HG03064 (cell line): ENCODE measurements around the gene CDS2.

Experiments
- ATAC-seq: cut with Tn5 transposase; IDR thresholded peaks from one replicate; pipeline ENCODE4 v1.9.1; 2021; ENCODE audit warnings: low read depth; ENCODE audit not compliant: unreplicated experiment

The CDS2 gene

DNA sequence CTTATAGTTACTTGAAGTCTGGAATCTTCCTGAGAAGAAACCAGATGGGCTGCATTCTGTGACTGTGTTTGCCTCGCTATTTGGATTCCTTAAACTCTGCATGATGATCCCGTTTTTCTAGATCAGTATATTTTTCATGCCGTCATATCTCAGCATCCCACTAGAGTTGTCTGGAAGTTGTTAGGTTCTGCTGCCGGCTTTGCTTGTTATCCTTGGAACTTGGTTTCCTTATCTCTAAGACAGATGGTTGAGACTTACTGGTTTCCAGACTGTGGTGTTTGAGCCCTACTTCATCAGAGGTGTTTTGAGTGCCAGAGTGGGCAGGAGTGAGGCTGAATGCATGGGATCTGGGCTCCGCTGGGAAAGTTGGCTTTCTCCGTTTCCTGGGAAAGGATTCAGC, 50.3 kb downstream of the CDS2 start:
- no peak for ATAC-seq

DNA sequence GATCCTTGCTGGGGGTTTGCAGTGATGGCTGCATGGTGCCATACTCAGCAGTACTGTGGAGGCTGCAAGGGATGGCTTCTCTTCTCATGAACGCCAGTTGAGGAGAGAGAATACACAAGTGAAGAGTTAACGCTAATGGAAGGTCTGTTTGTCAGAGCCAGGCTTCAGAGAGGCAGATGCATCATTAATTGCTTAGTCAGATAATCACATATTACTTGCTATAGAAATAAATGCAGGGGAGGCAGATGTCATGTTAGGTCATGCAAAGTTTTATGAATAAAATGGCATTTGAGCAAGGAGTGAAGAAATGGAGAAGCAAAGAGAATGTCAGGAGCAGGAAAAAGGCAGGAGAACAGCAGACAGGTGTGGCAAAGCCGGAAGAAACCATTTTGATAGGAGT, 51.2 kb downstream of the CDS2 start:
- ATAC-seq: no peak

DNA sequence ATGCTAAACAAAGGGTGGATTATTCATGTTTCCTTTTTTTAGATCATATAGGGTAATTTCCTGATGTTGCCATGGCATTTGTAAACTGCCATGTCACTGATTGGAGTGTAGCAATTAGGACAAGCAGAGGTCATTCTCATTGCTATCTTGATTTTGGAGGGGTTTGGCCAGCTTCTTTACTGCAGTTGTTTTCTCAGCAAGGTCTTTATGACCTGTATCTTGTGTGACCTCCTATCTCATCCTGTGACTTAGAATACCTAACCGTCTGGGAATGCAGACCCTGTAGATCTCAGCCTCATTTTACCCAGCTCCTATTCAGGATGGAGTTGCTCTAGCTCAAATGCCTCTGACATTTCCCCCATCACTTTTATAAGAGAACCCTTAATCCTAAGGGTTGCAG, 53.6 kb downstream of the CDS2 start:
- ATAC-seq: no peak

DNA sequence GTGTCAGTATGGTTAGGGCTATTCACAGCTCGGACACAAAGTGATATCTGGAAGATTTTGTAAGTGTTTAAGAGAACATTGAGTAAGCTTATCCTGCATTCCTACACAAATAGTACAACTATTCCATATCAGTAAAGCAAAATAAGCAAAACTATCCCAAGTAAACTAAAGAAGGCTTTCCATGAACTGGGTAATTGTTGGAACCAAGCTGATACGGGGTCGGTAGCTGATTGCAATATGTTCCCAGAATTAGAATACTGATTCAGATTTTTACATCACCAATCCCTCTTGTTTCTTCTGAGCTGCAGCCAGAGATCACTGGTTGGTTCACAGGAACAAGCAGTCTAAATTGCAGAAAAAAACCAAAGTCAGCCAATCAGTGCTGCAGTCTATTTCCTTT, 54.1 kb downstream of the CDS2 start:
- no peak for ATAC-seq

DNA sequence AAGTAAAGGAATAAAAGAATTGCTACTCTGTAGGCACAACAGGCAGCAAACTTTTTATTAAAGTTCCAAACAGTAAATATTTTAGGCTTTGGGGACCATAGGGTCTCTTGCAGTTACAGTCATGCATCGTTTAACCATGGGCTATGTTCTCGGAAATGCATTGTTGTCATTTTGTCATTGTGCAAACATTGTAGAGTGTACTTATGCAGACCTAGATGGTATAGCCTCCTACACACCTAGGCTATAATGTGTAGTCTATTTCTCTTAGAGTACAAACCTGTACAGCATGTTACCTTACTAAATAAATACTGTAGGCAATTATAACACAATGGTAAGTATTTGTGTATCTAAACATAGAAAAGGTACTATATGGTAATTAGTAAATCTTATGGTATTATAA, 54.7 kb downstream of the CDS2 start:
- ATAC-seq: no peak

DNA sequence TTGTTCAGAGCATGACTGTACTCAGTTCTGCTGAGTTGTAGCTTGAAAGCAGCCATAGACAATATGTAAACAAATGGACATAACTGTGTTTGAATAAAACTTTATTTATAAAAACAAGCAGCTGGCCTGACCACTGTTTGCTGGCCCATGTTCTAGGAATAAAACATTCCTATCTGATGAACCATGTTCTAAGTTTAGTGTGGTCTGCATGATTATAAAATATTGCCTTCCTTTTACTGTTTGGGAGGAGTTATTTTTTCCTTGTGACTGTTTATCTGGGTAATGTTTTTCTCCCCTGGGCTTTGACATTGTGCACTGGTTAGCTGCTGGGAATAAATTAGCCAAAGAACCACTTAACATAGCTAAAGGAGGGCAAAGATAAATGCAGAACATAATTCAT, 55.1 kb downstream of the CDS2 start:
- ATAC-seq: no peak

DNA sequence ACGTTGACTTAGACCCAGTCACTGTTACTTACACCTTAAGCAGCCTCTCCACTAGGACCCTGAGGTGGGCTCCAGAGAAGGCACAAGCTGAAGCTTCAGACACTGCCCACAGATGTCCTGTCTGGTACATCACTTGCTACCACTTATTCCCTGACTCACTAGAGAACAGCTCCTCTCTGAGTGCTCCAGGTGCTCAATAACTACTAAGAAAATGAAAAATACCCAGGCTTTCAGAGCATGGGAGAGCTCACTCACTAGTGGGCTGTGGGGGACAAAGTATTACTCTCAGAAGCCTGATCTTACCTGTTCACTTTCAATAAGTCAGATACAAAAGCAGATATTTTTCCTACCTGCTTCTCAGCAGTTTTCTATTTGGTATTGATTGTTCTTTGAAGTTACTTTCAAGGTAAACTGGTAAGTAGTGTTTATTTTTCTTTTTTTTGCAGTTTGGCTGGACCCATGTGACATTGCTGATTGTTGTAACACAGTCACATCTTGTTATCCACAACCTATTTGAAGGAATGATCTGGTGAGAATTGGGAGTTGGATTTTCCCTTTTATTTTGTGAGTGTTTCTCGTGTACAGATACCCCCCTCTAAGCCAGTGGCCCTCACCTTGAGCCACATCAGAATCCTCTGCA, 55.9 kb downstream of the CDS2 start:
- no peak for ATAC-seq

DNA sequence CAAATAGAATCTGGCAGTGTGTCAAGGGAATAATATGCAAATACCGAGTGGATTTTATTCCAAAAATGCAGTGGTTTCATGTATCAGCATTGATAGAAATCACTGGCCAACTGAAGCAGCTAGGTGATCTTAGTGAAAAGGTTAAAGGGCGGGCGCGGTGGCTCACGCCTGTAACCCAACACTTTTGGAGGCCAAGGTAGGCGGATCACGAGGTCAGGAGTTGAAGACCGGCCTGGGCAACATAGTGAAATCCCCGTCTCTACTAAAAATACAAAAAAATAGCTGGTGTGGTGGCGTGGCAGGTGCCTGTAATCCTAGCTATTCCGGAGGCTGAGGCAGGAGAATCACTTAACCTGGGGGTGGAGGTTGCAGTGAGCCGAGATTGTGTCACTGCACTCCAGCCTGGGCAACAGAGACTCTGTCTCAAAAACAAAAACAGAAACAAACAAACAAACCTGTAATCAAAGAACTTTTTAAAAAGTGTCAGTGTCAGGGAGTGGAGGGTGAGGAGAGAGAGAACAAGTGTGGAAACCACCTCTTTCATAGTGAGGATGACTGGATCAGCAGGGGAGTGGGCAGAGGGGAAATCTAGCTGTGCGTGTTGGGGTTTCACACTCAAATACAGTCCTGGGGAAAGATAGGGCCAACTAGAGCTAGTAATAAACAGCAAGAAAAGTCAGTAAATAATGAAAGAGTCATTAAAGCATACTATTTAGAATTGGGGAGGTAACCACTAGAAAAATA, 57.1 kb downstream of the CDS2 start:
- no peak for ATAC-seq

DNA sequence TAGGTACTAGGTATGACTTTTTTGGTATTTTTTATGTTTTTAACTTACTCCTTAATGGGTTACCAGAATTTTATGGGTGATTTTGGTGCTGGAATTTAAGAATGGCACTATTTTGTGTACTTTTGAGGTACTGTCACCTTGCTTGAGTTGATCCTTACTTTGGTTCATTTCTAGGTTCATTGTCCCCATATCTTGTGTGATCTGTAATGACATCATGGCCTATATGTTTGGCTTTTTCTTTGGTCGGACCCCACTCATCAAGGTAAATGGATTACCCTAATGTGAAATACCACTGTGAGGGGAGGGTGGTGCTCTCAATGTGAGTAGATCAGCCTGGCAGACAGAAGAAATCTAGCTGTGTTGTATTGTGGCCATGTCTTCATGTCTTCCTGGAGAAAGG, 57.9 kb downstream of the CDS2 start:
- no peak for ATAC-seq

DNA sequence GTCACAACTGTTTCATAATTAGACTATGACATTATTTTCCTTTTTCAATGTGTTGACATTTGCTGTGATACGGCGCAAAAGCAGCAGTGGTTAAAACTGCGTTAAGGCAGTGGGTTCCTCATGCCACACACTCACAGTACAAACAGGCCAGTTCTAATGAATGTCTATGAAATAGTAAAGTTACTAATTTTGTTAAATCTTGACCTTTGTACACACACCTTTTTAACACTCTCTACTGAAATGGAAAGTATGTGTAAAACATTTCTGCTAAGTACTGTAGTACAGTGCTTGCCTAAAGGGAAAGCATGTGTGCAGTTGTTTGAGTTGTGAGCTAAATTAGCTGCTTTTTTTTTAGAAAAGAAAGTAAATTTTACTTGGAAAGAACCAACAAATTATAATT, 60.3 kb downstream of the CDS2 start:
- ATAC-seq: no peak

DNA sequence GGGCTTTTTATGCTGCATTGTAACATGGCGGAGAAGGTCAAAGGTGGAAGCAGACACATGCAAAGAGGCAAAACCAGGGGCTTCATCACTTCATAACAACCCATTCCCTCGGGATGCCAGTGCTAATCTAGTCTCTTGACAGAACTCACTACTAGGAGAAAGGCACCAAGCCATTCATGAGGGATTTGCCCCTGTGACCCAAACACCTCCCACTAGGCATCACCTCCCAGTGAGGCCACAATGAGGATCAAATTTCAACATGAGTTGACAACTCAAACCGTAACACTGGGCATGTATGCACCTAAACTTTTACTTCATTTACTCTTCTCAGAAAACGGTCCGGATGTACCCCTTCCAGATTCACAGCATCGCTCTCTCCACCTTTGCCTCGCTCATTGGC, 61.9 kb downstream of the CDS2 start:
- ATAC-seq: no peak

DNA sequence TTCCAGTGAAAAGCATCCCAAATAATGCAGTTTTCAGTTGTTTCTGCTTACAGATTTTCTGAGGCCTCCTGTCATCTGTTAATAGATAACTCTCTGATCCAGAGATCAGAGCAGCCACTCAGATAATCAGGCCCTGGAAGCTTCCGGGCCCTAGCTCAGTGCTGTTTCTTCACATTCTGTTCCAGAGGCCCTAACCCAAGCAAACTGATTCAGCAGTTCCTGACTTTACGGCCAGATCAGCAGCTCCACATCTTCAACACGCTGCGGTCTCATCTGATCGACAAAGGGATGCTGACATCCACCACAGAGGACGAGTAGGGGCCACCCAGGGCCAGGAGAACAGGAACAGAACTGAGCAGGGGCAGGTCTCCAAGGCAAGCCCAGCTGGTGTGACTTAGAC, 63.1 kb downstream of the CDS2 start:
- no peak for ATAC-seq

DNA sequence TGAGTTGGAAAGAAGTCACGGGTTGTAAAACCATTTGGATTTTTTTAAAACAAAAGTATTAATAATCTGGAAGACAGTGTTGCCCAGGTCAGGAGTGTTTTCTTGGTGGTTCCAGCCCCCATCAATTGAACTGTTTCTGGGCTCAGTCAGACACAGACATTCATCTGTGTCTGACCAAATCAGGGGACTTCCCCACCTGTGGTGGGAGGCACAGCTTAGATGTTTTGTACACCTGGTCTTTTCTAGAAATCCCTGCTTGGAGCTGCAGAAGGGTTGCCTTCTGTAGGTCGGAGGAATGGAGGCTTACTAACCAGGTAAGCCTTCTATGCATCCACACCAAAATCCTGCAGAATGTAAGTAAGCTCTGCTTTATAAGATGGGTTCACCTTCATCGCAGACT, 63.6 kb downstream of the CDS2 start:
- no peak for ATAC-seq

DNA sequence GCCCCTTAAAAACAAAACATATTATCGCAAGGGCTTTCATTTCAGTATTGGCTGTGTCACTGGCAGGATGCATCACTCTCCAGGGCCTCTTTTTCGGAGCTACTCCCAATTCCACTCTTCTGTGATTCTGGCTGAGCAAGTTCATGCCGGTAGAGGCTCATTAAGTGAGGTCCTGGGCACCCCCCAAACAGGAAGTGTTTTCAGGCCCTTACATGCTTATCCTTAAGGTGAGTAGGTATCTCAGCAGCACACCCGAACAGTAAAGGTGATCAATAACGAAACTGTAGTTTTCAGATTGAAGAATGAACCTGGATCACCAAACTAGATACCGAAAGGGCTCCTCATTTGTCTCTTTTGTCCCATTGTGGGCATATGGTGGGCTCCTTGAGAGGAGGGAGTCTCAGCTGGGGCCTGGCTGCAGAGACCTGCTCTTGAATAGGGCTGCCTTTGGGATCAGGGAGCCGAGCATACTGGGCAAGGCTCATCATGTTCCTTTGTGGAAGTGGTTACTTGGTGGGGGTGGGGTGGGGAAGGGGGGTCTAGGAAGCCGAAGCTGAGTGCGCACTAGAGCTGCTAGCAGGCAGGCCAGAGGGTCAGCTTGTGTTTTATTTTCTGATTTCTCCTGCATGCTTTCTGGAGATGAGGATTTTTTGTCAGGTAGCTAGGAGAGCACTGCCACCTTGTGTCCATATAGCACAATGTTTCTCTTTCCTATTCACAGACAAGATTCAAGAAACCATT, 65.2 kb downstream of the CDS2 start:
- no peak for ATAC-seq

DNA sequence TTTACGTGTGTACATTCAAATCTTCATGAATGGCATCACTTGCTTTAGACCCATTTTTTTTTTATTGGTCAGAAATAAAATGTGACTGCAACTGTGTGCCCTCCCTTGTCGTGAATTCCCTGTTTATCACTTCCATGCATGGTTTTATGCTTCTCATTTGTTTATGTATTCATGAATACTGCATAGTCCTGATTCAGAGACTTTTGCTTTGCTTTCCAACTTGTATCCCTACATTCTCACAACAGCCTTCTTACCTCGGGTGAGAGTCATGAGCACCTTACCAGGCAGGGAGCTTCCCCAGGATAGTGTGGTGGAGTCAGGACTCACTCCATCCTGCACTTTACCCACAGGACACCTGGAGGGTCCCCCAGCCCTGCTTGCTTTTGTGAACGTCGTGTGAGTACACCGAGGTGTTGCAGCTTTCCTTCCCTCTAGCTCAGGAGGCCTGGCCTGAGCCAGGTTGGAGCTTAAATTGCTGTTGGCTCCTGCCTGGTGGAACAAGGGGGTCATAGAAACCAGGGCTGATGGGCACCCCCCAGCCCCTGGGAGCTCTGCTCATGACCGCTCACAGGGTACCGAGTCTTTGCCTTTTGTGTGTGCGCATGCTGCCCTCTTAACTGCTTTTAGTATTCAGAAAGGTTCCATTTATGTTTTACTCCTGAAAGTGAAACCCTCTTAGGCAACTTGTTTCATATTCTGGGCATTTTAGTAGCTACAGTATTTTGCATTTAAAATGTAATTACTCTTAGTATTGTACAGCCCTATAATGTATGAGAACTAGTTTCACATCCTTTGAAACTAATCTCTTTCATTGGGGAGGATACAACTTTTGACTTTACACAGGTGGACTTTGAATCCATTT, 66.0 kb downstream of the CDS2 start:
- ATAC-seq: no peak

DNA sequence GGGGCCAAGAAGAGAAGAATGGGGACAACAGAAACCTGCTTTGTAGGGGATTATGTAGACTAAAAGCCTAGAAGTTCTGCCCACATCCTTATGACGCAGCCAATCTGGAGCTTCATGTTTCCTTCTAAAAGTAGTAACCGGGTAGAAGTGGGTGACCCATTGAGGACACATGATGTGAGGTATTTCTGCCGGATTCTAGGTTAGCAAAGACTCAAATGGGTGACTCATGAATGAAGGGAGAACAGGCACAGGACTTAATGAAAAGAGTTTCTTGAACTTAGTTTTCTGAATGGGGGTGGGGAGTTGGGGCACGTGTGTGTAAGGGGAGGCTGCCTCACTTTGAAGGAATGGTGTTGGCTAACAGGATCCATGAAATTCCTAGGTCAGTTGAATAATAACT, 68.8 kb downstream of the CDS2 start:
- ATAC-seq: no peak

DNA sequence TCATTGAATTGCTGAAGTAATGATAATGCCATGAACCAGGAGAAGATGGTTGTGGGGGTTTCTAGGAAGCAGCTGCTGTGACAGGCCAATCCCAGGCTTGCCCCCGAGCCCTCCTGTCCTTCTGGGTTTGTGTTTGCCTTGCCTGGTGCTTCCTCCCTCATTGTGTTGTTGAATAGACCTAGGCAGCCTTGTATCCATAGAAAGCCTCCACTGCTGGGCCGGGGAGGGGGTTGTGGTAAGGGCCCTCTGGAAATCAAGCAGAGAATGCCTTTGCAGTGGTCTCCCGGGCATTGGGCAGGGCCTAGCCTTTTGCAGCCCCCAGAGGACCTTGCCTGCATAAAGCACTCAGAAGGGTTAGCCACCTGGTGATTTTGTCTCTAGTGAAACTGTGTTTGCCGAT, 69.3 kb downstream of the CDS2 start:
- ATAC-seq: no peak

DNA sequence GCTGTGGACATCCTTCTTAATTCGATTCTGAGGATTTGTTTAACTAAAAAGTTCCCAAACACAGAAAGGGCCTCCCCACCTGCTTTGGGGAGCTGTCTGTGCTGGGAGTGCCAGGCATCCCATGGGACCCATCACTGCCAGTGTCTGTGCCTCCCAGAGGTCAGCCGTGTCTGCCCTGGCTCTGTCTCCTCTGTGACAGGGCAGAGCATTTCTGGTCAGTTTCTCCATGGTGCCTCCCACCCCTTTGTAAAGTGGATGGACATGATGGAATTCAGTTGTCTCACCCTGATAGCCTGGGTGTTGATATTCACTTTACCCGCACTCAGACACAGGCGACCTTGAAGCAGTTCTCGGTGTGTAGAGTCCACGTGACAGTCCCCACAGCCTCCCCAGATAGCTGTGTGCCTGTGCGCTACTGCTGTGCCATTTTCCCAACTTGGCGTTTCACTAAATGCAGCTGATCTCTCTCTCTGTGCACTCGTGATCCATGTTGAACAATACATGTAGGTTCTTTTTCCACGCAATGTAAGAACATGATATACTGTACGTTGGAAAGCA, 70.5 kb downstream of the CDS2 start:
- no peak for ATAC-seq

DNA sequence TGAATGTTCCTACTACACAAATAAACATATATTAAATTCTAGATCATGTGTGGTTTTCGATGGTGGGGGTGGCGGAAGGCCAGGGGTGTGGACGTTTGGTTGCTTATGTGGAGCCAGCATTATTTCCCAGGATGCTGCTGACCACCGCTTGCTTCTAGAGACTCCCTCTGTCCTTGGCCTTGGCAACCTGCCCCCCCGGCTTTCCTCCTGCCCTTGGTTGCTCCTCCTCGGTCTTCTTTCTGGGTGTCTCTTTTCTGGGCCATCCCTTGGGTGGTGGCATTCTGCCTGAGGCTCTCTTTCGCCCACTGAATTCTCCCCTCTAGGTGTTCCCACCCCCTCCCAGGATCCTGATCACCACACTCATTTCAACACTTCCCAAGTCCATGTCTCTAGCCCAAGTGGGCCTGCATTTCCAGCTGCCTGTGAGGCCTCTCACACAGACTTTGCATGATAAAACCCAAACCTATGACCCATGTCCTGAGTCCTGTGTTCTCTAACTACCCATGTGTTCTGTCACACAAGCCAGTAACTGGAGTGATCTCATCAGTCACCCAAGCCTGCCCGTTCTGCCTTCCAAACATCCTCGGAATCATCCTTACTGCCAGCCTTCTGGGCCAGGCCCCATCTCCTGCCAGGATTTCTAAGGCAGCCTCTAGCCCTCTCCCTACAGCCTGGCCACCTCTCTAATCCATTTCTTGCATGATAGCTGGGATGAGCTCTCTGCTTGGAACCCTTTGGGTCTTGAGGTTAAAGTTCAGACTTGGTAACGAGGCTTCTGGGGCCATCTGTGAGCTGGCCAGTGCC, 71.2 kb downstream of the CDS2 start:
- no peak for ATAC-seq

DNA sequence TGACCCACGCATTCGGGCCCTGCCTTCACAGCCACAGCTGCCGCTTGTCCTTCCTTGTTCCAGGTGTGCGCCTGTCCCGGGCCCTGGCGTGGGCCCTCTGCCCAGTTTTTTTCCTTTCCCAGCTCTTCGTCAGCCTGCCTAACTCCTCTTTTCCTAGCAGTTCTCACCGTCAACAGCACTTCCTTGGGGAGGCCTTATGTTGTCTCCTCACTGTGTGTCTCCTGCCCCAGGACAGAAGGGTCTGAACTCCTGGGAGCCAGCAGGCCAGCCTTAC, 71.8 kb downstream of the CDS2 start:
- ATAC-seq: no peak
